Stimulated activated CD8-positive, alpha-beta memory T cell treated with anti-CD3 and anti-CD28 coated beads, Interleukin-12 subunit alpha, Interleukin-12 subunit beta, amount 100 ng/mL, for 1 hour (primary cell): ENCODE data around the gene IGSF10.

ENCODE experiments used
- DNase-seq: peaks from one replicate; pipeline ENCODE4 v3.0.0-alpha.2; 2020; ENCODE audit warnings: low read depth

Gene IGSF10

GRCh38 chr3:151460228-151460627 is 633 bp downstream of the IGSF10 start:
- no peak for DNase-seq

GRCh38 chr3:151459358-151459757 is 1.5 kb downstream of the IGSF10 start:
- no peak for DNase-seq

GRCh38 chr3:151456065-151456464 is 4.8 kb downstream of the IGSF10 start:
- no peak for DNase-seq

GRCh38 chr3:151452841-151453240 is 8.0 kb downstream of the IGSF10 start:
- no peak for DNase-seq

GRCh38 chr3:151452368-151452767 is 8.5 kb downstream of the IGSF10 start:
- DNase-seq = no peak

- DNase-seq = no peak
Observed at GRCh38 chr3:151446002-151446340, 14.9 kb downstream of the IGSF10 start.

GRCh38 chr3:151445273-151446001 is 15.4 kb downstream of the IGSF10 start:
- no peak for DNase-seq

- DNase-seq = no peak
Observed at GRCh38 chr3:151443583-151443982, 17.3 kb downstream of the IGSF10 start.

- DNase-seq = no peak
Observed at GRCh38 chr3:151440940-151441339, 19.9 kb downstream of the IGSF10 start.

- no peak for DNase-seq
Observed at GRCh38 chr3:151439652-151440125, 21.2 kb downstream of the IGSF10 start.

GRCh38 chr3:151437906-151438305 is 23.0 kb downstream of the IGSF10 start:
- DNase-seq = no peak

GRCh38 chr3:151436675-151437446 is 24.0 kb downstream of the IGSF10 start:
- no peak for DNase-seq

GRCh38 chr3:151434151-151434890 is 26.5 kb downstream of the IGSF10 start:
- no peak for DNase-seq

- no peak for DNase-seq
Observed at GRCh38 chr3:151432616-151433372, 28.1 kb downstream of the IGSF10 start.

- no peak for DNase-seq
Observed at GRCh38 chr3:151431940-151432339, 28.9 kb downstream of the IGSF10 start.

- DNase-seq = no peak
Observed at GRCh38 chr3:151430821-151431484, 29.9 kb downstream of the IGSF10 start.

- DNase-seq = no peak
Observed at GRCh38 chr3:151428386-151428785, 32.5 kb downstream of the IGSF10 start.

GRCh38 chr3:151426341-151426657 is 34.6 kb downstream of the IGSF10 start:
- no peak for DNase-seq

GRCh38 chr3:151425627-151426340 is 35.1 kb downstream of the IGSF10 start:
- no peak for DNase-seq

GRCh38 chr3:151423091-151423490 is 37.8 kb downstream of the IGSF10 start:
- DNase-seq = no peak

GRCh38 chr3:151421938-151422337 is 38.9 kb downstream of the IGSF10 start:
- no peak for DNase-seq
